Neural cell (in vitro differentiated cells): ENCODE results near the gene NR2F1-AS1. TPM values are rescaled to one million over a fixed set of nuclear protein-coding genes. Genes with fewer than 3 reads are reported as not detected.

ENCODE experiments used
- H2AFZ ChIP-seq: fragments of 200-600, 300-800 bp; sonication (generic), shearing (Covaris generic); 2 replicates; pipeline ENCODE4 v1.6.0; 2014; ENCODE audit warnings: low read depth, mild to moderate bottlenecking, antibody characterized with exemption, low read length, moderate library complexity
- H3F3A ChIP-seq: fragments of 200-600 bp; shearing (Covaris generic); 2 replicates; pipeline ENCODE4 v1.6.1; 2016; ENCODE audit warnings: mild to moderate bottlenecking, moderate library complexity, mixed read lengths, antibody characterized with exemption, low read length; ENCODE audit not compliant: insufficient read depth, poor library complexity, severe bottlenecking
- H3K27ac ChIP-seq: fragments of 200-600, 300-800 bp; sonication (generic), shearing (Covaris generic); 2 replicates; pipeline ENCODE4 v1.5.1; 2014; ENCODE audit warnings: mild to moderate bottlenecking, low read length, moderate library complexity
- H3K27me3 ChIP-seq: fragments of 300-800, 200-600 bp; sonication (generic), shearing (Covaris generic); 2 replicates; pipeline ENCODE4 v1.6.0; 2014; ENCODE audit warnings: mild to moderate bottlenecking, low read depth, low read length, moderate library complexity; ENCODE audit not compliant: insufficient read depth
- H3K36me3 ChIP-seq: fragments of 300-800, 200-600 bp; sonication (generic), shearing (Covaris generic); 2 replicates; pipeline ENCODE4 v1.5.1; 2014; ENCODE audit warnings: mild to moderate bottlenecking, antibody characterized with exemption, low read length, moderate library complexity; ENCODE audit not compliant: insufficient read depth
- H3K4me2 ChIP-seq: fragments of 300-800, 200-600 bp; sonication (generic), shearing (Covaris generic); 2 replicates; pipeline ENCODE4 v1.6.0; 2014; ENCODE audit warnings: mild to moderate bottlenecking, low read length
- H3K4me3 ChIP-seq: fragments of 300-800, 200-600 bp; sonication (generic), shearing (Covaris generic); 2 replicates; pipeline ENCODE4 v1.5.1; 2014; ENCODE audit warnings: mild to moderate bottlenecking, low read length, moderate library complexity
- H3K79me2 ChIP-seq: fragments of 200-600 bp; shearing (Covaris generic); replicated peaks from 2 replicates; pipeline ENCODE4 v1.6.0; 2014; ENCODE audit warnings: mild to moderate bottlenecking, low read length, moderate library complexity; ENCODE audit not compliant: insufficient read depth
- H3K9ac ChIP-seq: fragments of 300-800, 200-600 bp; sonication (generic), shearing (Covaris generic); 2 replicates; pipeline ENCODE4 v1.6.1; 2016; ENCODE audit warnings: mild to moderate bottlenecking, low read length, mixed read lengths
- H3K9me2 ChIP-seq: fragments of 200-600 bp; shearing (Covaris generic); 2 replicates; pipeline ENCODE4 v1.6.1; 2016; ENCODE audit warnings: mild to moderate bottlenecking, low read length, mixed read lengths; ENCODE audit not compliant: insufficient read depth
- H3K9me3 ChIP-seq: fragments of 200-600, 300-800 bp; sonication (generic), shearing (Covaris generic); 2 replicates; pipeline ENCODE4 v1.6.1; 2016; ENCODE audit warnings: mild to moderate bottlenecking, mixed run types, low read length, moderate library complexity, mixed read lengths
- H4K20me1 ChIP-seq: fragments of 200-600 bp; shearing (Covaris generic); 2 replicates; pipeline ENCODE4 v1.6.1; 2016; ENCODE audit warnings: mild to moderate bottlenecking, mixed run types; ENCODE audit not compliant: insufficient read depth
- CTCF ChIP-seq: fragments of 450-650 bp; IDR thresholded peaks from 2 replicates; pipeline ENCODE4 v1.5.1; 2014; ENCODE audit warnings: antibody characterized with exemption, mild to moderate bottlenecking, moderate library complexity; ENCODE audit not compliant: poor library complexity, severe bottlenecking
- EP300 ChIP-seq: fragments of 450-650 bp; conservative IDR thresholded peaks from 2 replicates; pipeline ENCODE4 v1.6.1; 2014; ENCODE audit warnings: antibody characterized with exemption, mild to moderate bottlenecking, moderate library complexity; ENCODE audit not compliant: poor library complexity, severe bottlenecking
- EZH2 ChIP-seq: fragments of 200-600, 300-800 bp; shearing (Covaris generic), sonication (generic); IDR thresholded peaks from 2 replicates; pipeline ENCODE4 v1.6.1; 2014; ENCODE audit warnings: antibody characterized with exemption, low read length, borderline replicate concordance, mild to moderate bottlenecking; ENCODE audit not compliant: insufficient read depth, poor library complexity, severe bottlenecking
- MXI1 ChIP-seq: fragments of 450-650 bp; conservative IDR thresholded peaks from 2 replicates; pipeline ENCODE4 v1.6.1; 2014; ENCODE audit warnings: antibody characterized with exemption, mild to moderate bottlenecking; ENCODE audit not compliant: poor library complexity, severe bottlenecking
- POLR2AphosphoS5 ChIP-seq: IDR thresholded peaks from 2 replicates; pipeline ENCODE4 v1.6.1; 2012
- RAD21 ChIP-seq: fragments of 450-650 bp; conservative IDR thresholded peaks from 2 replicates; pipeline ENCODE4 v1.6.1; 2014; ENCODE audit warnings: antibody characterized with exemption, mild to moderate bottlenecking, moderate library complexity
- REST ChIP-seq: IDR thresholded peaks from 2 replicates; pipeline ENCODE4 v1.6.1; 2012; ENCODE audit warnings: borderline replicate concordance
- SMC3 ChIP-seq: fragments of 450-650 bp; conservative IDR thresholded peaks from 2 replicates; pipeline ENCODE4 v1.6.1; 2014; ENCODE audit warnings: antibody characterized with exemption, mild to moderate bottlenecking, moderate library complexity; ENCODE audit not compliant: poor library complexity
- TAF1 ChIP-seq: IDR thresholded peaks from 2 replicates; pipeline ENCODE4 v1.6.1; 2012; ENCODE audit warnings: low read depth
- polyA plus RNA-seq: library from polyadenylated mRNA; depleted of rRNA; stranded (reverse); fragments of >200 nt; gene quantifications from 2 replicates; pipeline ENCODE4 v1.2.3, GENCODE V29; 2014

The NR2F1-AS1 gene
- polyA plus RNA-seq, 1 donor from 2014 or later = 0.24 TPM

DNA sequence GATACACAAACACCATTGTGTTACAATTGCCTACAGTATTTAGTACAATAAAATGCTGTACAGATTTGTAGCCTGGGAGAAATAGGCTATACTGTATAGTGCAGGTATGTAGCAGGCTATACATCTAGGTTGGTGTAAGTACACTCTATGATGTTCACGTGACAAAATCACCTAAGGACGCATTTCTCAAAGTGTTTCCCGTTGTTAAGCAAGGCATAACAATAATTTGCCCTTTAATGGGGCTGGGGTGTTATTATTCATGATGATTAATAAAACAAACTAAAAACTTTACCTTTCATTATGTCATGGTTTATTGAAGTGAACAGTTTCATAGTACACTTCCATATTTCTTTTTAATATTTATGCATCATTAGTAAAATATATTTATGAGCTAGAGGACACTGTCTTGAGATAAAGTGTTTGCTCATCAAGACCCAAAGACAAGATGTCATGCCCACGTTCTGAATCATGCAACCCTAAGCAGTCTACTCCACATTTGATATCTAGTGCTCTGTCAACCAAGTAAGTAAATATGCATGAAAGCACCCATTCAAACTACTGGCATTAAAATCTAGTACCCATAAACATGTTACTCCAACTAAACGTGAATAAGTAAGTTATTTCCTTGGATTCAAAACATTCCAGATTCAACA, 220.5 kb downstream of the NR2F1-AS1 start:
- no peaks in the 10 kb centered on the region for H3F3A ChIP-seq
- H3K4me3 ChIP-seq = no peak overlapping the region
- H3K27me3 ChIP-seq = no peaks in the 10 kb centered on the region
- H3K9ac ChIP-seq = no peak overlapping the region
- no peak overlapping the region for H3K4me2 ChIP-seq
- no peak for TF ChIP-seq EZH2
- TF ChIP-seq RAD21 = no peak
- TF ChIP-seq EP300 = no peak
- TF ChIP-seq POLR2AphosphoS5 = no peak
- no peak for TF ChIP-seq TAF1
- no peak for TF ChIP-seq MXI1
- TF ChIP-seq REST = no peak
- TF ChIP-seq SMC3 = no peak
- no peak for TF ChIP-seq CTCF
- H2AFZ ChIP-seq = no peak overlapping the region
- H3K36me3 ChIP-seq = no peaks in the 10 kb centered on the region
- H4K20me1 ChIP-seq = no peaks in the 10 kb centered on the region
- no peaks in the 10 kb centered on the region for H3K9me2 ChIP-seq
- no peak overlapping the region for H3K27ac ChIP-seq
- H3K9me3 ChIP-seq = no peaks in the 10 kb centered on the region
- no peaks in the 10 kb centered on the region for H3K79me2 ChIP-seq

DNA sequence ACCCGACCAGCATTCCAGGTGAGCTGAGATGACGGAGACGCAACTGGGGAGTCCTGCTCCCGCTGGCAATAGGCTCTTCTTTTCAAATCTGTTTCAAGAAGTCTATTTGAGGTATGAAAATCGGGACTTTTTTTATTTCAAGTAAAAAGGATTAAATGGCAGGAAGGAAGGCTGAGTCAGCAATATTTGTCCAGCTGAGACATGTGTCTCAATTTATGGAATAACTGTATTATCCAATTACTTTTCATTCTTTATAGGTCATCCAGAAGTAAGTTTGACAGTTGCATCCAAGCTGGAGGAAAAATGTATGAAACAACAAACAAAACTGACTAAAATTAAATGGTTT, 221.1 kb downstream of the NR2F1-AS1 start:
- Histone ChIP-seq H3F3A (no peaks in the 10 kb centered on the region), H3K9ac (no peak overlapping the region), H2AFZ (no peak overlapping the region)

More for the DNA sequence above, 221.1 kb downstream of the NR2F1-AS1 start:
- no peaks in the 10 kb centered on the region for H3K79me2 ChIP-seq
- no peak overlapping the region for H3K4me2 ChIP-seq
- H3K9me2 ChIP-seq = no peaks in the 10 kb centered on the region
- H3K4me3 ChIP-seq = no peak overlapping the region
- no peaks in the 10 kb centered on the region for H3K9me3 ChIP-seq
- no peak for TF ChIP-seq MXI1
- no peak for TF ChIP-seq POLR2AphosphoS5
- TF ChIP-seq EP300 = no peak
- no peak for TF ChIP-seq EZH2
- TF ChIP-seq SMC3 = no peak
- no peak for TF ChIP-seq REST
- TF ChIP-seq RAD21 = no peak
- no peak for TF ChIP-seq TAF1
- no peak for TF ChIP-seq CTCF
- H3K27me3 ChIP-seq = no peaks in the 10 kb centered on the region
- no peaks in the 10 kb centered on the region for H4K20me1 ChIP-seq
- no peak overlapping the region for H3K27ac ChIP-seq
- H3K36me3 ChIP-seq = no peaks in the 10 kb centered on the region
